Choroid plexus epithelial cell (primary cell): ENCODE results near the gene TBCA.
"Not testable (repeated sequence)": the region's sequence is repeated elsewhere in the genome, so short reads cannot be mapped to it uniquely, and the experiment has no call there.

Source experiments
- DNase-seq: peaks from one replicate; pipeline ENCODE4 v3.0.0-alpha.2; 2010; ENCODE audit warnings: low read depth
- H3K4me3 ChIP-seq: 2 replicates; pipeline ENCODE4 v1.5.1; 2011; ENCODE audit warnings: low read depth, mild to moderate bottlenecking, control low read depth, low read length, moderate library complexity
- TF ChIP-seq, protein P1 (sequence below): conservative IDR thresholded peaks from 2 replicates; pipeline ENCODE4 v1.5.1; 2011; ENCODE audit warnings: low read depth, mild to moderate bottlenecking, control low read depth, inconsistent platforms, low read length, moderate library complexity

TBCA gene

DNA sequence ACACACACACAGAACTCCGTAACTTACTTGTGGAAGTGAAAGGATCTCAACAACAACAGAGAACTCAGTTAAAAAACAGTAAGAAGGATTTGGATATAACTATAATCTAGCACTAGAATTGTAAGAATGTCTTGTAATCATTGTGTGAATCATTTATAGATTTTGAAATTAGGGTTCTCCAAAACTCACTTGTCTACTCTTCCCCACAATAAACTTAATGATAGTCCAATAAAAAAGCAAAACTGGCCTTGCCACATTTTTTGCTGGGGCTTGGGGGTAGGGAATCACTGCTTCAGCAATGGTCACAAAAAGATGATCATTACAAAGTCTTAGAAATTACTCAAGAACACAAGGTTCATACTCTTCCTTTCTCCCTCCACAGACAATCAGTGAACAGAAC is 8.8 kb downstream of the TBCA start:
- TF ChIP-seq, protein P1, sequence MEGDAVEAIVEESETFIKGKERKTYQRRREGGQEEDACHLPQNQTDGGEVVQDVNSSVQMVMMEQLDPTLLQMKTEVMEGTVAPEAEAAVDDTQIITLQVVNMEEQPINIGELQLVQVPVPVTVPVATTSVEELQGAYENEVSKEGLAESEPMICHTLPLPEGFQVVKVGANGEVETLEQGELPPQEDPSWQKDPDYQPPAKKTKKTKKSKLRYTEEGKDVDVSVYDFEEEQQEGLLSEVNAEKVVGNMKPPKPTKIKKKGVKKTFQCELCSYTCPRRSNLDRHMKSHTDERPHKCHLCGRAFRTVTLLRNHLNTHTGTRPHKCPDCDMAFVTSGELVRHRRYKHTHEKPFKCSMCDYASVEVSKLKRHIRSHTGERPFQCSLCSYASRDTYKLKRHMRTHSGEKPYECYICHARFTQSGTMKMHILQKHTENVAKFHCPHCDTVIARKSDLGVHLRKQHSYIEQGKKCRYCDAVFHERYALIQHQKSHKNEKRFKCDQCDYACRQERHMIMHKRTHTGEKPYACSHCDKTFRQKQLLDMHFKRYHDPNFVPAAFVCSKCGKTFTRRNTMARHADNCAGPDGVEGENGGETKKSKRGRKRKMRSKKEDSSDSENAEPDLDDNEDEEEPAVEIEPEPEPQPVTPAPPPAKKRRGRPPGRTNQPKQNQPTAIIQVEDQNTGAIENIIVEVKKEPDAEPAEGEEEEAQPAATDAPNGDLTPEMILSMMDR = no peak
- no peak overlapping the region for H3K4me3 ChIP-seq
- DNase-seq = no peak

- TF ChIP-seq, protein P1 = no peak
- H3K4me3 ChIP-seq = no peak overlapping the region
- no peak for DNase-seq
Measured at GRCh38 chr5:77761606-77762005, 14.5 kb downstream of the TBCA start.

- no peak for DNase-seq
- TF ChIP-seq, protein P1 = no peak
- H3K4me3 ChIP-seq = no peak overlapping the region
Measured at GRCh38 chr5:77758141-77758938, 17.8 kb downstream of the TBCA start.

GRCh38 chr5:77751328-77752023 is 24.7 kb downstream of the TBCA start:
- no peak overlapping the region for H3K4me3 ChIP-seq
- TF ChIP-seq, protein P1 = no peak
- DNase-seq = no peak

DNA sequence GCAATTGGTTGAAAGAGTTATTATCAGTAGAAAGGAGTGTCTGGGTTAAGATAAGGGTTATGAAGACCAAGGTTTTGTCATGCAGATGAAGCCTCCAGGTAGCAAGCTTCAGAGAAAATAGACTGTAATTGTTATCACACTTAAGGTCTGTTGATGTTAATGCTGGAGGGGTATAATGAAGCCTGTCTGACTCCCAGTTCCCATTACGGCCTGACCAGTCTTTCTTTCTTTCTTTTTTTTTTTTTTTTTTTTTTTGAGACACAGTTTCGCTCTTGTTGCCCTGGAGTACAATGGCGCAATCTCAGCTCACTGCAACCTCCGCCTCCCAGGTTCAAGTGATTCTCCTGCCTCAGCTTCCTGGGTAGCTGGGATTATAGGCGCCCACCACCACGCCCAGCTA is 25.2 kb downstream of the TBCA start:
- DNase-seq, H3K4me3 ChIP-seq: not testable (repeated sequence)

DNA sequence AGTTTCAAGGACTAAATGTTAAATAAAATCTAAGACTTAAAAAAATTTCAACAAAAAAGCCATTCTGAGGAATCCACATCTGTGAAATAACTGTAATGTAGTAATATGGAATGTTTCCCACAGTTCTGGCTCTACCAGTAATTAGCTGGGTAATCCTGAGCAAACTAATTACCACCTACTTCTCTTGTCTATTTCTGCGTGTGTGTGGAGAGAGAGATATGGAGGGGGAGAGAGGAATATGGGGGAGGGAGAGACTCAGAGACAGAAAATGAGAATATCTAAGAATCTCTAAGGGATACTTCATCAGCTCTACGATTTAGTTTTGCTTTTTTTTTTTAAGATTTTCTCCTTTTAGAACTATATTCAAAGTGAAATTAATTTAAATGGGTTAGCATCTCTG is 28.0 kb downstream of the TBCA start:
- H3K4me3 ChIP-seq = no peak overlapping the region
- TF ChIP-seq, protein P1 = no peak
- DNase-seq = no peak

GRCh38 chr5:77744116-77744515 is 32.0 kb downstream of the TBCA start:
- TF ChIP-seq, protein P1 = no peak
- no peak overlapping the region for H3K4me3 ChIP-seq
- DNase-seq = no peak
